NCI-H2029 treated with DMSO at 0.1 percent for 48 hours (cell line): ENCODE results near the gene MAP4K1.
"Not testable (repeated sequence)": the region's sequence is repeated elsewhere in the genome, so short reads cannot be mapped to it uniquely, and the experiment has no call there.

Experiments used
- DNase-seq: peaks from one replicate; lab custom pipeline; 2025; lab: John Stamatoyannopoulos, UW

Gene MAP4K1

DNA sequence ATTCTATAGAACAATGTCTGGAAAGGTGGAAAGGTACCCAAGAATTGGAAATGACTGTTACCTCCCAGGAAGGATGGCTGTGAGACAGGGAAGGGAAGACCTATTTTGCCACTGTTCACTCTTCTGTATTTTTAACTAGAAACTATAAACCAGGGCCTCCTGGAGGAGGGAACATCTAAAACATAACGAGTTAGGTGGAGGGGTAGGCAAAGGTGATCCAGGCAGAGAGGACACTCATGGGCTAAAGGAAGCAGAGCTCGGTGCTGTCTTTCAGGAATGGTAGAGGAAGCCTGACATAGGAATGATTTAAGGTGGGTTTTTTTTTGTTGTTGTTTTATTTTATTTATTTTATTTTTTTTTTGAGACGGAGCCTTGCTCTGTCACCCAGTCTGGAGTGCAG, 7.1 kb upstream of the MAP4K1 start:
- no peak for DNase-seq

- DNase-seq: no peak
Measured at GRCh38 chr19:38619361-38620174, 1.8 kb upstream of the MAP4K1 start.

GRCh38 chr19:38618590-38619360, 1.0 kb upstream of the MAP4K1 start, which contains the start of gene EIF3K:
Gene EIF3K (plus strand): TSS chr19:38619188. CDS start chr19:38619269, 81 bp downstream.
- DNase-seq: peak; percentile 94

GRCh38 chr19:38617283-38617763, 430 bp downstream of the MAP4K1 start:
- DNase-seq: no peak

GRCh38 chr19:38616265-38616664, 1.5 kb downstream of the MAP4K1 start:
- no peak for DNase-seq

GRCh38 chr19:38615007-38615581, 2.7 kb downstream of the MAP4K1 start:
- no peak for DNase-seq

DNA sequence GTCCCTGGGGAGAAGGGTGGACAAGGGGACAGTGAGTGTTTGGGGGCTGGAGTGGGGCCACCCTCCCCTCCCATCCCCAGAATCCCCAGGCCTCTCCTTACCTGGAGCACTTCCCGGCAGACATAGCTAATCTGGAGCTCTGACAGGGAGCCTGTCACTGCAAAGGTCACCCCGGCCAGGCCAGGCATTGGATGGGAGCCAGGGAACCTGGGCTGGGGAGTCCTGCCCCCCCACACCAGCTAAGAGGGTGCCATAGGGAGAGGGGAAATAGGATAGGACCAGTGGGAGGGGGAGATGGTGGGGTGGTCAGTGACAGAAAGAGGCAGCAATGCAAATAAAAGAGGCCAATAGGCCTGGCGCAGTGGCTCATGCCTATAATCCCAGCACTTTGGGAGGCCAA, 3.5 kb downstream of the MAP4K1 start:
- DNase-seq: no peak

- DNase-seq: no peak
Measured at GRCh38 chr19:38606131-38606530, 11.6 kb downstream of the MAP4K1 start.

DNA sequence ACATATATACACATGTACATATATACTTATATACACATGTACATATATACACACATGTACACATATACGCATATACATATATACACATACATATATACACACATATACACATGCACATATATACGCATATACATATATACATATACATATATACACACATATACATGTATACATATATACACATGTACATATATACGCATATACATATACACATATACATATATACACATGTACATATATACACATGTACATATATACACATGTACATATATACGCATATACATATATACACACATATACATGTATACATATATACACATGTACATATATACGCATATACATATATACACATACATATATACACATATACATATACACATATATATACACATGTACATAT, 14.9 kb downstream of the MAP4K1 start:
- not testable (repeated sequence) for DNase-seq

DNA sequence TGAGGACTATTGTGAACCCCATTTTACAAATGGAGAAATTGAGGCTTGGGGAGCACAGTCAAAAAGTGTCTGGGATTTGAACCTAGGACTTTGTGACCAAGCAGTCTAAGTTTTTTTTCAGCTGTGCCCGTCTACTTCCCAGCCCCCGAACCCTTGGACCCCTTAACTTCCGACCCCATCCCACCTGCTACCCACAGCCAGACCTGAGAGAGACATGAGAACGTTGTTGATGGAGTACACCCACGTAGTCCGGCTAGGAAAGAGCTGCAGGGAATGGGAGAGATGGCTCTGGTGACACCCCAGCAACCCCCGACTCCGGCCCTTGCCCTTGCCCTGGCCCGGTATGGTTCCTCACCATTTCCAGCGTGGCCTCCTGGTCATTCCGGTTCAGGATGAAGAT, 18.0 kb downstream of the MAP4K1 start:
- DNase-seq: no peak

DNA sequence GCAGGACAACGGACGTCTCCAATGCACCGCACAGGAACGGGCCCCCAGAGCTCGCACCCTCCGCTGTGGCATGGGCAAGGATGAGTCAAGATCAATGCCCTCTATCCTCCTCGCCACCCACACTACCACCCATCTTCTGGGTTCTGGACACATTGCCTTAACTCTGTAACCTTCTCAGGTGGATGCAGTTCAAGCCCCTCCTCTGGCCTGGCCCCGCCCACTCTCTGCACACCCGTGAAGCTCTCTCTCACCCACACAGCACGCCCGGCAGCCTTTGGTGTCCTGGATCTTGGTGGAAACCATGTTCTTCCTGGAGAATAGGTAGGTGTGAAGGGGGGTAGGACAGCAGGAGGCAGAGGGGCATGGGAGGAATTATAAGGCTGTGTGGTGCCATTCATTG, 20.7 kb downstream of the MAP4K1 start:
- DNase-seq: no peak

DNA sequence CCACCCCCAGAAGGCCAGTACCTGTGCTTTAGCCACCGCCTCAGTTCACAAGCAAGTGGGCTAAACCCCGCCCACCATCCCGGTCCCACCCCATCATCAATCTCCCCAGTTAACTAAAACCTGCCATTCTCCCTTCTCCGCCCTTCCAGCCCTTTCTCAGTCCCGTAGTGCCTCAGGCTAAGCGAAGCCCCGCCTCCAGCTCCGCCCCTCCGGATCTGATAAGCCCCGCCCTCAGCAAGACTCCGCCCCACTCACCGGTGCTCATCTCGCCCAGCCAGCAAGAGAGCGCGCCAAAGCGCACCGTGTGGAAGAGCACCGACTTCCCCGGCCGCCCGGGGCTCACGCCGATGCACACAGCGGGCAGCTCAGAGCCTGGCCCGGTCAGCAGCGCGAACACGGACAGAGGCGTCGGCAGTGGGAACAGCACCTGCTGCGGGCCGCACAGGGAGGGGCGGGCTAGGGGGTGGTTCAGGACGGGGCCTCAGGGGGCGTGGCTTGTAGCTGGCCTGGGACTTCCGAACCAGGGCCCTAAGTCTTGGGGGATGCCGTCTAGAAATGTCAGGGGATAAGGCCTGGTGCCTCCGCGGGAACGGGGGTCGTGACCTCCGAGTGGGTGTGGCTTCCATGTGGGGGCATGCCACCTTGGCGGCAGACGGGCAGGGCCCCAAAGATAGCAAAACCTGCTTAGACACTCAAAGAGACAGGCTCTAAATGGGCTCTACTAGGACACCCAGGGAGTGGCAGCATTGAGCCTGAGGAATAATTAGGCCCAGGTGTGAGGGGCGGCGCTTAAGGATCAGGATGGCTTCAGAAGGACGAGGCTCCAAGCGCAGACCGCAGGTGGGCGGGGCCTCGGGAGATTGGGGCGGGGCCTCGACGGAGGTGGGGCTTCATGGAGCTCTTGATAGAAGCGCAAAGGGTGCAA, 21.4 kb downstream of the MAP4K1 start:
- DNase-seq: peak; percentile 19

DNA sequence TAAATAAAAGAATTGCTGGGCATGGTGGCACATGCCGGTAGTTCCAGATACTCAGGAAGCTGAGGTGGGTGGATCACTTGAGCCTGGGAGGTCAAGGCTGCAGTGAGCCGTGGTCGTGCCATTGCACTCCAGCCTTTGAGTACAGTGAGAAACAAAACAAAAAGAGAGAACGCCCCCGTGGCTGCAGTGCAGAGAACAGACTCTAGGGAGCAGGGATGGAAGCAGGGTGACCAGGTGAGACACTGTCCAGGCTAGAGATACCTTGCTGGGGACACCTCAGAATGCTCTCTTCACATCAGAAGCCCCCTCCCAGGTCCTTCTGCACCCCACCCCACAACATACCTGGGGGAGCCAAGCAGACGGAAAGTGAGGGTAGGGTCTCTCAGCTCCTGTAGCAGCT, 24.8 kb downstream of the MAP4K1 start:
- no peak for DNase-seq

DNA sequence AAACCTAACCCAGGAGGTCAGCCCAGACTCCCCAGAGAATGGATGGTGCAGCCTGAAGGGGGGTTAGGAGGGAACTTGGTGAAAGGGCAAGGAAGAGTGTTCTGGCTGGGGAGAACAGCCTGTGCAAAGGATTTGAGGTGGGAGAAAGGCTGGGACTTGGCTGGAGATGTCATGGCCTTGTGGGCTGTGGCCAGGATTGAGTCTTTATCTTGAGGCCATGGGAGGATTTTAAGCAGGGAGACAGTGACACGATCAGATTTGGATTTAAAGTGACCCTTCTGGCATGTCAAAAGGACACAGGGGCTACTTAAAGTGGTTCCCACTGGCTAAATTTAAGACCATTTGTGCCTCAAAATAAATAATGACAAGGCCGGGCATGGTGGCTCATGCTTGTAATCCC, 29.7 kb downstream of the MAP4K1 start:
- no peak for DNase-seq

DNA sequence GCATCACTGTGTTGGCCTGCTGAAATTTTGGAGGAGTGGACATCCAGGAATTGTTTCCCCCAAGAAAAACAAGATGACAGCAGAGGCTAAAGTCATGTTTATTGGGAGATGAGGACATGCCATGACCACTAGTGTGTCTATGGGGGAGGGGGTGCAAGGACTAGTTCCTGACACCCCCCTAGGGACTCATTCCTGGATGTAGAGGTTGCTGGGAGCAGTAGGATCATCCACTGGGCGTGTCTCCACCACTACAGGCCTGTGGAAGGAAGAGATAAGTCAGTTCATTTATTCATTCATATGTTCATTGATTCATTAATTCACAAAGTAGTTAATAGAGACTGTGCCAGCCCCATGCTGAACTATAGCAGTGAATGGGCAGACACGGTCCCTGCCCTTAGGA, 30.2 kb downstream of the MAP4K1 start:
- no peak for DNase-seq

DNA sequence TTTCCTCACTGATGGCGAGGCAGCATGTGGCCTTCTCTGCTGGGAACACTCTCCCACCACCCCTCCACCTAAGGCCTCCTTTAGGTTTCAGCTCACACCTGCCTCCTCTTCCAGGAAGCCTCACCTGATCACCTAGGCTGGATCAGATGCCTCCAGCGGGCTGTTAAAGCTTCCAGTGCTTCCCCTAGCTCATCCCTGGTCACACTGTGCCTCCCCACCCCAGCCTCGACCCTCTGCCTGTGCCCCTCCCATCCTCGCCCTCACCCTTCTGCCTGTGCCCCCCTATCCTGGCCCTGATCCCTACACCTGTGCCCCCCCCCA, 33.8 kb downstream of the MAP4K1 start:
- DNase-seq: no peak

DNA sequence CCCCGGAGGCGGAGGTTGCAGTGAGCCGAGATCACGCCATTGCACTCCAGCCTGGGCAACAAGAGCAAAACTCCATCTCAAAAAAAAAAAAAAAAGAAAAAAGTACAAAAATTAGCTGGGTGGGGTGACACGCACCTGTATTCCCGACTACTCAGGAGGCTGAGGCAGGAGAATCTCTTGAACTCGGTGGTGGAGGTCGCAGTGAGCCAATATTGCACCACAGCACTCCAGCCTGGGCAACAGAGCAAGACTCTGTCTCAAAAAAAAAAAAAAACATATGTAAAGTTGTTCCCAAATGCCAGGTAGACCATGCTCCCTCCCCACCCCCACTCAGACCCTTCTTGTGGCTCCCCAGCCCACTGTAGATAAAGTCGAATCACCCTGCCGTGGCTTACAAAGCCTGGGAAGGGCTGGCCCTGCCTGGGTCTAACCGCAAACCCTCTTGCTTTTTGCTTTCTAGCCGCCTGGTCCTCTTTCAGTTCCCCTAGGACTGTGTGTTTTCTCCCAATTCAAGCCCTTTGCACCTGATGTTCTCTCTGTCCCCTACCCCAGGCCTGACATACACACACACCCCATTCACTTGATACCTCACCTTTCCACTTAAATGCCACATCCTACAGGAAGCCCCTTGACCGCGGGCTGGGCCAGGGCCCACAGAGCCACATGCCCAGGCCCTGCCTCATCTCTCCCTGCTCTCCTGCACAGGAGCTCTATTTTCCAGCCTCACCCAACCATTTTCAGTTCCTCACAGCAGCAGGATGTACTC, 34.4 kb downstream of the MAP4K1 start:
- DNase-seq: no peak

DNA sequence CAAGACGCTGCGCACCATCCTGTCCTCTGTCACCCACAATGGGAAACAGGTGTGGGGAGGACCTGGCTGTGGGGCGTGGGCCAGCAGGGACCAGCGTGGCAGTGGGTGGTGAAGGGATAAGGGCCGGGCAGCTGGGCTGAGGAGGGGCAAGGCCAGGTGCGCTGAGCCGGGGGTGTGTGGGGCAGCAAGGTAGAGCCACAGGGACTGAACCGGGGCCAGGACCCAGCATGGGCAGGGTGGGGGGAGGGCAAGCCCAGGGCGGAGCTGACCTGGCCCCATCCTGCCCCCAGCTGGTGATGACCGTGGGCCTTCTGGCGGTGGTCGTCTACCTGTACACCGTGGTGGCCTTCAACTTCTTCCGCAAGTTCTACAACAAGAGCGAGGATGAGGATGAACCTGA, 37.7 kb downstream of the MAP4K1 start:
- DNase-seq: no peak

GRCh38 chr19:38579304-38579703, 38.4 kb downstream of the MAP4K1 start:
- not testable (repeated sequence) for DNase-seq

DNA sequence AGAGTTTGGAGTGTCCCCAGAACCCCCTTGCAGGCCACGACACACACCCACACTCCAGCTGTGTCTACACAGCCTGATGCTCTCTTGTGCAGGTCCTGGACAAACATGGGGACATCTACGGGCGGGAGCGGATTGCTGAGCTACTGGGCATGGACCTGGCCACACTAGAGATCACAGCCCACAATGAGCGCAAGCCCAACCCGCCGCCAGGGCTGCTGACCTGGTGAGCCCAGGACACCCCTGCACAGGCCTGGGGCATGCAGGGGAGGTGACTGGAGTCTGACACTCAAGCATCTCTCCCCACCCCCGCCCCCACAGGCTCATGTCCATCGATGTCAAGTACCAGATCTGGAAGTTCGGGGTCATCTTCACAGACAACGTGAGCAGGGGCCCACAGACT, 39.9 kb downstream of the MAP4K1 start:
- no peak for DNase-seq

DNA sequence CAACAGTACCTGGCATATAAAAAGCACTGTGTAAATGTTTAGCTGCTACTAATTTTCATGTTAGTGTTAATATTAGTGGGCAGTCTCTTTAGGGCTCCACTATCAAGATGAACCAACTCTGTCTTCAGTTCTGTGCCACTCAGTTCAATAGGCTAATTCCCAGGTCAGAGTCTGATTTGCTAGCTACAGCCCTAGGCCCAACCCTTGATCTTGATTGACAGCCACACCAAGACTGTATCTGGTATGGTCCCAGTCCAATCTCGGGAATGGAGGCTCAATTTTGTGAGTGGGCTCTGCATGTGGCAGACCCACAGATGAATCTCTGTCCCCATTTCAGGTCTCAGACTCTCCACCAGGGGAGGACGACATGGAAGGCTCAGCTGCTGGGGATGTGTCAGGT, 46.1 kb downstream of the MAP4K1 start:
- DNase-seq: no peak
